ENCODE results near the gene ZNF730. TPM values are rescaled to one million over a fixed set of nuclear protein-coding genes. Genes with fewer than 3 reads are reported as not detected.
A peak's percentile ranks its signal among the peaks of the same experiment; 100 is the strongest.

Gene ZNF730
- total and polyA plus RNA-seq, 9 of the 15 experiments (the other 6 are each of a cell fraction or from before 2014, with no cell fraction given): 0.28 to 2.0 (median 0.56) TPM

GRCh38 chr19:23145617-23146415 is 29.0 kb downstream of the ZNF730 start:
- no peaks in the 10 kb centered on the region for H3K79me2 ChIP-seq (ENCODE audit: control insufficient read depth, insufficient read depth, low read length)
- H4K20me1 ChIP-seq (replicated peaks; ENCODE audit: control insufficient read depth, insufficient read depth, low read length): no peaks in the 10 kb centered on the region
- no peak overlapping the region for H3K4me2 ChIP-seq (ENCODE audit: insufficient read depth, low read length)
- no peak for FAIRE-seq
- CTCF ChIA-PET (ENCODE audit: low intra/inter-chr PET ratio): no interaction called here
- intact Hi-C loops (cut with micrococcal nuclease) (no loop called here), in situ Hi-C loops (cut with MboI) (no loop called here)
- no peaks in the 10 kb centered on the region; the same call in 1 of the 2 replicates for H3K9me3 ChIP-seq (replicated peaks; ENCODE audit: control insufficient read depth, insufficient read depth, low read depth, low read length)
- no peaks in the 10 kb centered on the region for H3K9me1 ChIP-seq (ENCODE audit: control insufficient read depth, insufficient read depth, low read length)
- no peak overlapping the region for H3K4me3 ChIP-seq
- no peak overlapping the region for H3K27ac ChIP-seq (ENCODE audit: extremely low read depth, low read depth, low read length)
- BruUV-seq (replicated peaks): no TSS peak
- DNase-seq (ENCODE audit: extremely low read depth in 1 of 4, low spot score in 3 of 4): no peak
- H3K36me3 ChIP-seq (ENCODE audit: control insufficient read depth, insufficient read depth, low read length): no peaks in the 10 kb centered on the region
- H3K9ac ChIP-seq (ENCODE audit: insufficient read depth in 1 of 2, low read depth in 2 of 2, low read length in 2 of 2): no peak overlapping the region
- no peaks in the 10 kb centered on the region for H3K27me3 ChIP-seq (ENCODE audit: control insufficient read depth in 2 of 2, insufficient read depth in 2 of 2, low read length in 2 of 2)
- 2% methylated on average over 3 of the region's 3 CpGs for WGBS (ENCODE audit: insufficient coverage, low coverage, missing lambda C conversion rate)
- TF ChIP-seq PHB2 (IDR thresholded peaks at IDR 0.05; ENCODE audit: low read depth): no peak
- peak; percentile 52 for TF ChIP-seq ZNF274 (IDR thresholded peaks at IDR 0.05; ENCODE audit: borderline replicate concordance, low read depth, low read length)
- POLR2A ChIA-PET: no interaction called here
- H3K4me1 ChIP-seq (replicated peaks in 1 of 2; ENCODE audit: control insufficient read depth in 2 of 2, insufficient read depth in 2 of 2, low read length in 2 of 2): no peaks in the 10 kb centered on the region
- ATAC-seq: no peak
- no peak overlapping the region for H2AFZ ChIP-seq (ENCODE audit: low read depth, low read length)

- H3K79me2 ChIP-seq (ENCODE audit: control insufficient read depth, insufficient read depth, low read length): no peaks in the 10 kb centered on the region
- 2% methylated on average over 14 of the region's 23 CpGs for WGBS (ENCODE audit: insufficient coverage, low coverage, missing lambda C conversion rate)
- DNase-seq (ENCODE audit: extremely low read depth in 1 of 4, low spot score in 3 of 4): no peak
- H3K4me1 ChIP-seq (replicated peaks in 1 of 2; ENCODE audit: control insufficient read depth in 2 of 2, insufficient read depth in 2 of 2, low read length in 2 of 2): no peaks in the 10 kb centered on the region
- ChIA-PET CTCF (ENCODE audit: low intra/inter-chr PET ratio) (no interaction called here), POLR2A (no interaction called here)
- no peak for FAIRE-seq
- no peaks in the 10 kb centered on the region for H3K36me3 ChIP-seq (ENCODE audit: control insufficient read depth, insufficient read depth, low read length)
- no peak overlapping the region for H2AFZ ChIP-seq (ENCODE audit: low read depth, low read length)
- H3K9me3 ChIP-seq (replicated peaks; ENCODE audit: control insufficient read depth, insufficient read depth, low read depth, low read length): no peaks in the 10 kb centered on the region
- H4K20me1 ChIP-seq (replicated peaks; ENCODE audit: control insufficient read depth, insufficient read depth, low read length): no peaks in the 10 kb centered on the region
- no TSS peak for BruUV-seq (replicated peaks)
- H3K4me3 ChIP-seq: no peak overlapping the region
- no peaks in the 10 kb centered on the region for H3K9me1 ChIP-seq (ENCODE audit: control insufficient read depth, insufficient read depth, low read length)
- no peak overlapping the region for H3K4me2 ChIP-seq (ENCODE audit: insufficient read depth, low read length)
- in situ Hi-C loops (cut with MboI) (no loop called here), intact Hi-C loops (cut with micrococcal nuclease) (no loop called here)
- ATAC-seq: no peak
- H3K27ac ChIP-seq (ENCODE audit: extremely low read depth, low read depth, low read length): no peak overlapping the region
- H3K9ac ChIP-seq (ENCODE audit: insufficient read depth in 1 of 2, low read depth in 2 of 2, low read length in 2 of 2): no peak overlapping the region
- TF ChIP-seq SPI1 (IDR thresholded peaks at IDR 0.05; ENCODE audit: borderline replicate concordance, low read depth, low read length) (no peak), RBM17 (IDR thresholded peaks at IDR 0.05; ENCODE audit: borderline replicate concordance, low read depth, low read length) (no peak), E2F4 (CRISPR knock-in tag; IDR thresholded peaks at IDR 0.05; ENCODE audit: low read depth) (no peak), KLF16 (IDR thresholded peaks at IDR 0.05) (no peak), ZNF121 (CRISPR knock-in tag; conservative IDR thresholded peaks at IDR 0.05) (no peak), ZBTB5 (IDR thresholded peaks at IDR 0.05) (no peak), ILF3 (IDR thresholded peaks at IDR 0.05; ENCODE audit: borderline replicate concordance) (no peak), CSDE1 (IDR thresholded peaks at IDR 0.05) (no peak), ZC3H8 (IDR thresholded peaks at IDR 0.05) (no peak), HMGXB4 (CRISPR knock-in tag; IDR thresholded peaks at IDR 0.05) (no peak)
- no peaks in the 10 kb centered on the region for H3K27me3 ChIP-seq (ENCODE audit: control insufficient read depth in 2 of 2, insufficient read depth in 2 of 2, low read length in 2 of 2)
Measured at GRCh38 chr19:23160766-23161165, 43.9 kb downstream of the ZNF730 start.
